Measurements from ENCODE around the gene TMEM39B.
A peak's percentile ranks its signal among the peaks of the same experiment; 100 is the strongest.
"Not testable (repeated sequence)": the region's sequence is repeated elsewhere in the genome, so short reads cannot be mapped to it uniquely, and the experiment has no call there.

TMEM39B gene

GRCh38 chr1:32072622-32073298 is at the start of gene TMEM39B:
TSS of gene TMEM39B (plus strand) at chr1:32072939. CDS start at chr1:32073048, 109 bp downstream.
- peak; percentile 17 for FAIRE-seq
- peak; percentile 97 for DNase-seq (ENCODE audit: low spot score)

DNA sequence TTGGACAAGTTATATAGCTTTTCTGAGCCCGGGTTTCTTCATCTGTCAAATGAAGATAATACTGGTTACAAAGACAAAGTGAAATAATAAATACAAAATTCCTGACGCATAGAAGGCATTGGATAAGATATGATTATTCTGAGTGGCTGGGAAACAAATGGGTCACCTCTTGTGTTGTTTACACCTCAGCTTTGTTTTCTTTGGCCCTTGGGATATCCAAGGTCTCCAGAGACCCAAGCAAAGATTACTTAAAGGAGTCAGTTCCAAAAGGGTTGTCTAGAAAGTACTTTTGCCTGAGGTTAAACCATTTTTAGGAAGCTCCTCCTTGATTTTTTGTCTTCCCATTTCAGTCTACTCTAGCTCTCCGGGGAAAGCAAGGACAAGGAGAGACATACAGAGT is 49.4 kb upstream of the TMEM39B start:
- DNase-seq (ENCODE audit: low spot score) (no peak), FAIRE-seq (no peak)

DNA sequence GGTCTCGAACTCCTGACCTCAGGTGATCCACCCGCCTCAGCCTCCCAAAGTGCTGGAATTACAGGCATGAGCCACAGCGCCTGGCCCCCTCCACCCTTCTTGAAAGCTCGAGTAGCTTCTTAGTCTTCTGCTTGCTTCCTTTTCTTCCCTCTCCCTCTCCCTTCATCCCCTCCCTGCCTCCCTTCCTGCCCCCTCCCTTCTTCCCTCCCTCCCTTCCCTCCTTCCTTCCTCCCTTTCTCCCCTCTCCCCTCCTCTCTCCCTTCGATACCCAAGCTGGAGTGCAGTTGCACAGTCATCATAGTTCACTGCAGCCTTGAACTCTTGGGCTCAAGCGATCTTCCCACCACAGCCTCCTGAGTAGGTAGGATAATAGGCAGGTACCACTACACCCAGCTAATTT is 47.2 kb upstream of the TMEM39B start:
- DNase-seq (ENCODE audit: low spot score) (no peak), FAIRE-seq (no peak)

GRCh38 chr1:32028746-32029145 is 44.0 kb upstream of the TMEM39B start:
- FAIRE-seq (no peak), DNase-seq (ENCODE audit: low spot score) (no peak)

DNA sequence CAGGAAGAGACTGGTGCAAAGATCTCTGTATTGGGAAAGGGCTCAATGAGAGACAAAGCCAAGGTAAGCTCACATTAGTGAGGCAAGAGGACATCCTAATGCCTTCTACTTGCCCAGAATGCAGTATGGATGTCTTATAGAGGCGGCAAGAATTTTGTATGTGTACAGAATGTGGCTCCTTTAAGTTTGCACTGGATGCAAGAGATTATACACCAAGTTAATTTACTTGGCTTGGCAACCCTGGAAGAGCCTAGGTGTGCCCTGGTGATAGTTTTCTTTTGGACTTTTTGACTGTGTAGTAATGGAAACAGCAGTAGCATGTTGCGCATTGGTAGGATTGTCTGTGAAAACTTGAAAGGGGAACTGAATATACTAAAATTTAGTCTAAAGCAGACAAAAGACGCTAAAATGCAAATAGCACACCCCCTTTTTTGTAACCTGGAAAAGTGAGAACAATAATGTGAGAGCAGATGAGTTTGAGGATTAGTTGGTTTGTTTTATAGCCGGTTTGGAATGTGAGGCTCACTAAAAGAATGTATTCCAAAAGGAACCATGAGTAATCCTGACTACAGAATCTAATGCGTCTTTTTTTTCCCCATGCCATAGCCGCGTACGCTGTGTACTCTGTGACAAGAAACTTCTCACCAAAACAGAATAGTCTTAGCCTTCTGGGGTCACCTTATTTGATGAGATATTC is 41.0 kb upstream of the TMEM39B start:
- DNase-seq (ENCODE audit: low spot score) (no peak), FAIRE-seq (no peak)

DNA sequence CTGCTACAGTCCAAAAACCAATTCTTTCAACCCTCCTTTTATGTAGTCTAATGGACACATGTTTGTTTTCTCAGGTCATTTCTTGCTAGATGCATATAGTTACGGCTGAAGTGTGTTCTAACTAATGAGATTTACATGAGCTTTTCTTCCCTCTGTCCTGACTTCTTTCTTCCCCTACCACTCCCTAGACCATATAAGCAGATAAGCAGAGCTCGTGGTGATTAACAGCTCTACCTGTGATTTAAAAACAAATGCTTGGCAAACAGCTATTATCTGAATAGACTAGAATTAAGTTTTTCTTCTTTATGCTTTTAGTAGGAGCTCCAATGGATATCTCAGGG is 40.5 kb upstream of the TMEM39B start:
- FAIRE-seq (no peak), DNase-seq (ENCODE audit: low spot score) (no peak)

DNA sequence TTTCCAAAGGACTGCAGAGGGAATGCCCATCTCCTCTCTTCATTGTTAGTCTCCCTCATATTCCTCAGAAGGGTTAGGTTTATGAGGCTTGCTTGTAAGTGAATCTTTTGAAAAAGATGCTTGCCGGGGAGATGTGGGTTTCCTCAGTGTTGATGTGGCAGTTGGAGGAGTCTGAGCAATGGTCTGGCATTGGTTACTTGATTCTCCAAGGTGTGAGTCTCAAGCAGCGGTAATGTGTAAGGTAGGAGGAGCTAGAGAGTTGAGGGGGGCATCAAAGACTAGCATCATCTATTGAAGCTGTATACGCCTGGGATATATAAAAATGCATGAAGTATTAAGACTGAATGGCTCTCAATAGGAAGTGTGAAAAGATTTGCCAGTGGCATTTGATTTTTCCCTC is 37.6 kb upstream of the TMEM39B start:
- FAIRE-seq (no peak), DNase-seq (ENCODE audit: low spot score) (no peak)

DNA sequence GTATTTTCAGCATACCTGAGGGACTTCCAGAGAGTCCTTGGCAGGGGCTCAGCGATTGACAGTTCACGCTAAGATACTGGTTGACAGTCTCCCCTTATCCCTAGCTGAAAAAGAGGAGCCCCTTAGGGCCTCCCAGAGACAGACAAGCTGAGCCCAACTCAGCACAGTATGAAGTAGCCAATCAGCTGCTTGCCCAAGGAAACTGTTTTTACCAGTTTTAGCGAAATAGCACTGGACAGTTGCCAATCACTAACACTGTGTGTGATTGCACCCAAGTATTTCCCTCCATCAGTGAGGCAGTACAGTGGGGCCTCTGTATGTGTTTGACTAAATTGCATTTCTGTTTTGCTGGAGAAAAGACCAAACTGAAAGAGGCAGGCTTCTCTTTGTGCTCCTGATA is 32.0 kb upstream of the TMEM39B start:
- DNase-seq (ENCODE audit: low spot score) (no peak), FAIRE-seq (no peak)

DNA sequence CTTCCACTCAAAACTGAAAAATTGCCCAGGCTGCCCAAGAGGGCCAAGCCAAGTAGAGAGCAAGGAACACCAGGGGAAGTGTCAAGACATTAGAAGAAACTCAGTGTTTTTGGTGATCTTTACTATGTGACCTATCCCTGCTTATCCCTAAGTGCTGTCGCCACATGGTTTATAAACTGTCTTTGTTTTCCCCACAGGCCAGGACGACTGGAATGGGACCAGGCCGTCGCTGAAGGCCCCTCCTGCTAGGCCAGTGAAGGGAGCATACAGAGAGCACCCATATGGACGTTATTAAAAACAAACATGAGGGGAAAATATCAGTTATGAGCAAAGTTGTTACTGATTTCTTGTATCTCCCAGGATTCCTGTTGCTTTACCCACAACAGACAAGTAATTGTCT is 30.4 kb upstream of the TMEM39B start:
- DNase-seq (ENCODE audit: low spot score) (no peak), FAIRE-seq (no peak)

- FAIRE-seq: no peak
- DNase-seq (ENCODE audit: low spot score): no peak
These were observed 28.5 kb upstream of the TMEM39B start for GRCh38 chr1:32044234-32044633.

- DNase-seq (ENCODE audit: low spot score) (no peak), FAIRE-seq (no peak)
These were observed 27.0 kb upstream of the TMEM39B start for GRCh38 chr1:32045772-32046171.

DNA sequence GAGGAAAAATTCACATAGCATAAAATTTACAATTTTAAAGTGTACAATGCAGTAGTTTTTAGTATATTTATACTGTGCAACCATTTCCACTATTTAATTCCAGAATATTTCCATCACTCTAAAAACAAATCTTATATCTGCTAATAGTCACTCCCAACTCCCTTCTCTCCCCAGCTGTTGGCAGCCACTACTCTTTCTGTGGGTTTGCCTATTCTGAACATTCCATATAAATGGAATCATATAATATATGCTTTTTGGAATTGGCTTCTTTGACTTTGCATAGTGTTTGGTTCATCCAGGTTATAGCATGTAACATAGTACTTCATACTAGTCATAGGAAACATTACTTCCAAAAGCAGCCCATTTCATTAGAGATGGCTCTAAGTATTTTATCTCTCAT is 25.0 kb upstream of the TMEM39B start:
- FAIRE-seq (no peak), DNase-seq (ENCODE audit: low spot score) (no peak)

- DNase-seq (ENCODE audit: low spot score): no peak
- FAIRE-seq: no peak
These were observed 24.3 kb upstream of the TMEM39B start for GRCh38 chr1:32048440-32048839.

DNA sequence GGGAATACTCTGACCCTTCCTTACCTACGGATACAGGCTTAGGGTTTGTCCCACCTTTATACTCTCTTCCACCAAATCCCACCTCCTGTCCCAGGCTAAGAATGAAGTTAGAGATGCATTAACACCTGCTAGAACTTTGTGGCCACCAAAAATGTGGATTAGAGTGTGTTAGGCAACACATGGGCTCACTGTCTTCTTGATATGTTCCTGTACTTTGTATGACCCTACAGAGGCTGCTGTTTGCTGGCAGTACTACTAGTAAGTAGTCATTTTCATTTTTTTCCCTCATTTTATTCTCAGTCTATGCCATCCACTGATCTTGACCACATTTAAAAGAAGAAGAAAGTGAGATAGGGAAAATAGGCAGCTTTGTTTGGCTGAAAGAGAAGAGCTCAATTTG is 21.0 kb upstream of the TMEM39B start:
- DNase-seq (ENCODE audit: low spot score): no peak
- no peak for FAIRE-seq

- DNase-seq (ENCODE audit: low spot score): no peak
- FAIRE-seq: no peak
These were observed 19.9 kb upstream of the TMEM39B start for GRCh38 chr1:32052887-32053286.

GRCh38 chr1:32055416-32055815 is 17.3 kb upstream of the TMEM39B start:
- no peak for FAIRE-seq
- DNase-seq (ENCODE audit: low spot score): no peak

DNA sequence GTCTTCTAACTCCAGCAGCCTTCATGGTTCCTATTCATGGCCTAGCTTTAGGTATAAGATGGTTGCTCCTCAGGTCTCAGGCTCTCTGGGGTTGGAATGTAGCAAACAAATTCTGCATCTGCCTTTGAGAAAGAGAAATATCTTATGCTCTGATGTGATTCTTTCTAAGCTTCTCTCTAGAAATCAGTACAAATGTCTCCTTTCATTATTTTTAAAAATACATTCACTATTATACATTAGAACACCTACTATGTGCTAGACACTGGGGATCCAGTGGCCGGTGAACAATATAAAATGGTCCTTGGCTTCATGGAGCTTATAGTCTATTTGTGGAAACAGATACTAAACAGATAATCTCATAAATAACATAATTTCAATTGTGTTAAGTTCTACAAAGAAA is 16.1 kb upstream of the TMEM39B start:
- FAIRE-seq (no peak), DNase-seq (ENCODE audit: low spot score) (no peak)

GRCh38 chr1:32060914-32061313 is 11.8 kb upstream of the TMEM39B start:
- FAIRE-seq (no peak), DNase-seq (ENCODE audit: low spot score) (no peak)

GRCh38 chr1:32062867-32063230 is 9.9 kb upstream of the TMEM39B start:
- no peak for FAIRE-seq
- no peak for DNase-seq (ENCODE audit: low spot score)

- DNase-seq (ENCODE audit: low spot score) (peak; percentile 42), FAIRE-seq (no peak)
These were observed 9.5 kb upstream of the TMEM39B start for GRCh38 chr1:32063261-32063681.

DNA sequence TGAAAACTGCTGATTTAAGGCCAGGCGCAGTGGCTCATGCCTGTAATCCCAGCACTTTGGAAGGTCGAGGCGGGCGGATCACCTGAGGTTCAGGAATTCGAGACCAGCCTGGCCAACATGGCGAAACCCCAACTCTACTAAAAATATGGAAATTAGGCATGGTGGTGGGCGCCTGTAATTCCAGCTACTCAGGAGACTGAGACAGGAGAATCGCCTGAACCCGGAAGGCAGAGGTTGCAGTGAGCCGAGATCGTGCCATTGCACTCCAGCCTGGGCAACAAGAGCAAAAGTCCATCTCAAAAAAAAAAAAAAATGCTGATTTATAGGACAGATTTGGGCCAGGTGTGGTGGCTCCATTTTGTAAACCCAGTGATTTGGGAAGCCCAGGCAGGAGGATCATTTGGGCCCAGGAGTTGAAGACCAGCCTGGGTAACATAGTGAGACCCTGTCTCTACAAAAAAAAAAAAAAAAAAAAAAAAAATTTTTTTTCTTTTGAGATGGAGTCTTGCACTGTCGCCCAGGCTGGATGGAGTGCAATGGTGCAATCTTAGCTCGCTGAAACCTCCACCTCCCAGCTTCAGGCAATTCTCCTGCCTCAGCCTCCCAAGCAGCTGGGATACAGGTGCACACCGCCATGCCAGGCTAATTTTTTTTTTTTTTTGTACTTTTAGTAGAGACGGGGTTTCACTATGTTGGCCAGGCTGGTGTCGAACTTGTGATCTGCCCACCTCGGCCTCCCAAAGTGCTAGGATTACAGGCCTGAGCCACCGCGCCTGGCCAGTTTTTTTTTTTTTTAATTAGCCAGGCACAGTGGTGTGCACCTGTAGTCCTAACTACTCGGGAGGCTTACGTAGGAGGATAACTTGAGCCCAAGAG is 6.9 kb upstream of the TMEM39B start:
- not testable (repeated sequence) for DNase-seq (ENCODE audit: low spot score); FAIRE-seq

GRCh38 chr1:32066489-32066873 is 6.3 kb upstream of the TMEM39B start:
- FAIRE-seq (no peak), DNase-seq (ENCODE audit: low spot score) (peak; percentile 18)
